SK-N-SH treated with all-trans-retinoic acid at 6 μM for 48 hours (cell line): ENCODE measurements around the gene LCE1F.

Source experiments
- ATAC-seq: fragments of 200-7000 bp; cut with Tn5 transposase; 3 replicates; pipeline ENCODE4 v1.9.1; 2020; ENCODE audit warnings: mild to moderate bottlenecking, moderate library complexity
- ARNTL ChIP-seq: fragments of 450-650 bp; formaldehyde crosslinking; IDR thresholded peaks from 2 replicates; pipeline ENCODE4 v1.5.0; 2020; ENCODE audit warnings: low read depth, mild to moderate bottlenecking, moderate library complexity, borderline replicate concordance
- CREB5 ChIP-seq: fragments of 250-450 bp; sonication (Bioruptor Pico); IDR thresholded peaks from 2 replicates; pipeline ENCODE4 v1.5.1; 2020; ENCODE audit warnings: low read depth, mild to moderate bottlenecking, moderate library complexity
- CSDC2 ChIP-seq: fragments of 250-450 bp; sonication (Bioruptor Pico); IDR thresholded peaks from 2 replicates; pipeline ENCODE4 v1.5.0; 2020; ENCODE audit warnings: mild to moderate bottlenecking, moderate library complexity
- ESRRG ChIP-seq: fragments of 250-450 bp; sonication (Bioruptor Pico); IDR thresholded peaks from 2 replicates; pipeline ENCODE4 v1.6.1; 2021; ENCODE audit warnings: mild to moderate bottlenecking
- GLIS3 ChIP-seq: fragments of 250-450 bp; sonication (Bioruptor Pico); IDR thresholded peaks from 2 replicates; pipeline ENCODE4 v1.5.0; 2020; ENCODE audit warnings: mild to moderate bottlenecking, moderate library complexity
- ISL1 ChIP-seq: fragments of 250-450 bp; sonication (Bioruptor Pico); IDR thresholded peaks from 2 replicates; pipeline ENCODE4 v2.1.2; 2022; ENCODE audit warnings: mild to moderate bottlenecking, moderate library complexity
- OSR1 ChIP-seq: fragments of 250-450 bp; sonication (Bioruptor Pico); IDR thresholded peaks from 2 replicates; pipeline ENCODE4 v1.8.0; 2022; ENCODE audit warnings: moderate library complexity, mild to moderate bottlenecking, inconsistent platforms
- PATZ1 ChIP-seq: fragments of 250-450 bp; sonication (Bioruptor Pico); IDR thresholded peaks from 2 replicates; pipeline ENCODE4 v1.8.0; 2020; ENCODE audit warnings: mild to moderate bottlenecking, moderate library complexity, borderline replicate concordance
- PPARA ChIP-seq: fragments of 250-450 bp; sonication (Bioruptor Pico); IDR thresholded peaks from 2 replicates; pipeline ENCODE4 v1.5.0; 2020; ENCODE audit warnings: mild to moderate bottlenecking, borderline replicate concordance
- RARB ChIP-seq: fragments of 250-450 bp; sonication (Bioruptor Pico); IDR thresholded peaks from 2 replicates; pipeline ENCODE4 v1.8.0; 2021; ENCODE audit warnings: mild to moderate bottlenecking, moderate library complexity
- SNAI2 ChIP-seq: fragments of 250-450 bp; sonication (Bioruptor Pico); IDR thresholded peaks from 2 replicates; pipeline ENCODE4 v1.5.0; 2020; ENCODE audit warnings: mild to moderate bottlenecking, moderate library complexity
- TCF4 ChIP-seq: fragments of 250-450 bp; sonication (Bioruptor Pico); IDR thresholded peaks from 2 replicates; pipeline ENCODE4 v1.8.0; 2021; ENCODE audit warnings: mild to moderate bottlenecking, moderate library complexity, borderline replicate concordance
- TOX ChIP-seq: fragments of 250-450 bp; sonication (Bioruptor Pico); IDR thresholded peaks from 2 replicates; pipeline ENCODE4 v1.8.0; 2021; ENCODE audit warnings: mild to moderate bottlenecking, moderate library complexity, borderline replicate concordance
- TSHZ2 ChIP-seq: fragments of 250-450 bp; sonication (Bioruptor Pico); IDR thresholded peaks from 2 replicates; pipeline ENCODE4 v1.5.0; 2020; ENCODE audit warnings: mild to moderate bottlenecking, moderate library complexity
- ZC3H10 ChIP-seq: fragments of 250-450 bp; sonication (Bioruptor Pico); IDR thresholded peaks from 2 replicates; pipeline ENCODE4 v1.5.1; 2021; ENCODE audit warnings: mild to moderate bottlenecking, moderate library complexity
- ZFP3 ChIP-seq: fragments of 250-450 bp; sonication (Bioruptor Pico); IDR thresholded peaks from 2 replicates; pipeline ENCODE4 v1.5.0; 2020; ENCODE audit warnings: mild to moderate bottlenecking, moderate library complexity
- ZFP30 ChIP-seq: fragments of 450-650 bp; formaldehyde crosslinking; IDR thresholded peaks from 2 replicates; pipeline ENCODE4 v1.5.0; 2022; ENCODE audit warnings: mild to moderate bottlenecking, moderate library complexity
- ZNF565 ChIP-seq: fragments of 450-650 bp; formaldehyde crosslinking; conservative IDR thresholded peaks from 2 replicates; pipeline ENCODE4 v1.5.0; 2020; ENCODE audit warnings: low read depth, mild to moderate bottlenecking, moderate library complexity
- ZNF70 ChIP-seq: fragments of 450-650 bp; formaldehyde crosslinking; IDR thresholded peaks from 2 replicates; pipeline ENCODE4 v1.5.0; 2020; ENCODE audit warnings: mild to moderate bottlenecking, moderate library complexity
- ZNF8 ChIP-seq: fragments of 450-650 bp; formaldehyde crosslinking; IDR thresholded peaks from 2 replicates; pipeline ENCODE4 v1.5.0; 2020; ENCODE audit warnings: mild to moderate bottlenecking, moderate library complexity
- TF ChIP-seq, protein P1 (sequence below): fragments of 250-450 bp; sonication (Bioruptor Pico); IDR thresholded peaks from 2 replicates; pipeline ENCODE4 v1.5.1; 2021; ENCODE audit warnings: mild to moderate bottlenecking, moderate library complexity

The LCE1F gene

GRCh38 chr1:152811671-152812070, 36.7 kb downstream of the LCE1F start, which contains the start of gene LCE1B:
Gene LCE1B, plus strand, starts transcription at chr1:152811971. Its CDS starts 476 bp downstream, at chr1:152812447.
- TF ChIP-seq PPARA (CRISPR knock-in tag), result no peak
- no peak for TF ChIP-seq ZFP30 (CRISPR knock-in tag)
- no peak for TF ChIP-seq ZNF565 (CRISPR knock-in tag)
- TF ChIP-seq ESRRG (CRISPR knock-in tag), result no peak
- TF ChIP-seq TCF4 (CRISPR knock-in tag), result no peak
- TF ChIP-seq TSHZ2 (CRISPR knock-in tag), result no peak
- no peak for TF ChIP-seq CREB5 (CRISPR knock-in tag)
- TF ChIP-seq PATZ1 (CRISPR knock-in tag), result no peak
- TF ChIP-seq OSR1 (CRISPR knock-in tag), result no peak
- no peak for TF ChIP-seq CSDC2
- no peak for TF ChIP-seq ZC3H10
- TF ChIP-seq, protein P1, sequence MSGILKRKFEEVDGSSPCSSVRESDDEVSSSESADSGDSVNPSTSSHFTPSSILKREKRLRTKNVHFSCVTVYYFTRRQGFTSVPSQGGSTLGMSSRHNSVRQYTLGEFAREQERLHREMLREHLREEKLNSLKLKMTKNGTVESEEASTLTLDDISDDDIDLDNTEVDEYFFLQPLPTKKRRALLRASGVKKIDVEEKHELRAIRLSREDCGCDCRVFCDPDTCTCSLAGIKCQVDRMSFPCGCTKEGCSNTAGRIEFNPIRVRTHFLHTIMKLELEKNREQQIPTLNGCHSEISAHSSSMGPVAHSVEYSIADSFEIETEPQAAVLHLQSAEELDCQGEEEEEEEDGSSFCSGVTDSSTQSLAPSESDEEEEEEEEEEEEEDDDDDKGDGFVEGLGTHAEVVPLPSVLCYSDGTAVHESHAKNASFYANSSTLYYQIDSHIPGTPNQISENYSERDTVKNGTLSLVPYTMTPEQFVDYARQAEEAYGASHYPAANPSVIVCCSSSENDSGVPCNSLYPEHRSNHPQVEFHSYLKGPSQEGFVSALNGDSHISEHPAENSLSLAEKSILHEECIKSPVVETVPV (CRISPR knock-in tag), result no peak
- TF ChIP-seq ARNTL, result no peak
- no peak for TF ChIP-seq ISL1 (CRISPR knock-in tag)
- TF ChIP-seq ZNF70 (CRISPR knock-in tag), result no peak
- no peak for TF ChIP-seq RARB (CRISPR knock-in tag)
- no peak for TF ChIP-seq TOX
- no peak for TF ChIP-seq ZNF8 (CRISPR knock-in tag)
- TF ChIP-seq GLIS3, result no peak
- TF ChIP-seq, all 23 proteins: peak for 0
- ATAC-seq, result no peak

- TF ChIP-seq, protein P1 (CRISPR knock-in tag), result no peak
- TF ChIP-seq TOX (no peak), CSDC2 (no peak), ZNF70 (CRISPR knock-in tag) (no peak), TCF4 (CRISPR knock-in tag) (no peak), PPARA (CRISPR knock-in tag) (no peak), GLIS3 (no peak), PATZ1 (CRISPR knock-in tag) (no peak), ZFP3 (CRISPR knock-in tag) (no peak), CREB5 (CRISPR knock-in tag) (no peak), ISL1 (CRISPR knock-in tag) (no peak), SNAI2 (CRISPR knock-in tag) (no peak), ESRRG (CRISPR knock-in tag) (no peak), OSR1 (CRISPR knock-in tag) (no peak), ARNTL (no peak)
- ATAC-seq, result no peak
Observed at GRCh38 chr1:152817309-152817708, 42.4 kb downstream of the LCE1F start.
